Subcutaneous adipose tissue (tissue), 4 donors: ENCODE results near the gene CDKL1. TPM values are rescaled to one million over a fixed set of nuclear protein-coding genes. Genes with fewer than 3 reads are reported as not detected.

ENCODE experiments used
- CTCF ChIP-seq: fragments of 450-650 bp; IDR thresholded peaks from one replicate; pipeline ENCODE4 v1.5.1; 2016; ENCODE audit warnings: low read depth, mild to moderate bottlenecking, control low read depth, antibody characterized with exemption, moderate library complexity
- total RNA-seq, 4 donors: library from RNA; depleted of rRNA; stranded (reverse); fragments of >200 nt; gene quantifications; one replicate each; pipeline ENCODE4 v1.1.0, GENCODE V29; 2016

CDKL1 gene
- total RNA-seq, 4 donors from 2014 or later, result 12.2 to 37.7 (median 31.4) TPM

- no peak for TF ChIP-seq CTCF
These were observed 19.1 kb downstream of the CDKL1 start for GRCh38 chr14:50377550-50378085.

- no peak for TF ChIP-seq CTCF
These were observed 20.9 kb downstream of the CDKL1 start for GRCh38 chr14:50375760-50376159.

- TF ChIP-seq CTCF, result no peak
These were observed 22.7 kb downstream of the CDKL1 start for GRCh38 chr14:50373959-50374358.

GRCh38 chr14:50371546-50371945 is 25.1 kb downstream of the CDKL1 start:
- TF ChIP-seq CTCF, result no peak

- no peak for TF ChIP-seq CTCF
These were observed 30.1 kb downstream of the CDKL1 start for GRCh38 chr14:50366589-50366988.

GRCh38 chr14:50366115-50366514 is 30.6 kb downstream of the CDKL1 start:
- TF ChIP-seq CTCF, result no peak

GRCh38 chr14:50364792-50365191 is 31.9 kb downstream of the CDKL1 start:
- TF ChIP-seq CTCF, result no peak
